ENCODE measurements around the gene CCDC6. TPM values are rescaled to one million over a fixed set of nuclear protein-coding genes. Genes with fewer than 3 reads are reported as not detected.
A peak's percentile ranks its signal among the peaks of the same experiment; 100 is the strongest.

CCDC6 gene
- total RNA-seq, 4 donors from 2014 or later, result 59.3 to 79.3 (median 64.8) TPM

- Histone ChIP-seq H3K4me3 (replicated peaks in 1 of 3) (no peak overlapping the region), H3K36me3 (no peaks in the 10 kb centered on the region), H3K9me3 (no peaks in the 10 kb centered on the region), H3K27ac (no peak overlapping the region), H3K27me3 (no peaks in the 10 kb centered on the region), H3K4me1 (peaks cover 11 to 28% of the 10 kb centered on the region in 2 donors)
- no peak for DNase-seq
- WGBS, 2 donors, result 90 to 98% methylated on average over 2 of the region's 2 CpGs
- TF ChIP-seq POLR2A (IDR thresholded peaks at IDR 0.05) (no peak), CTCF (IDR thresholded peaks at IDR 0.05) (no peak)
- intact Hi-C loops (cut with DNase I), result no loop called here
Measured at GRCh38 chr10:59838085-59838789, 68.1 kb downstream of the CCDC6 start.

GRCh38 chr10:59833810-59834209, 72.5 kb downstream of the CCDC6 start:
- intact Hi-C loops (cut with DNase I), result no loop called here
- H3K4me3 ChIP-seq (replicated peaks in 1 of 3), result no peak overlapping the region
- 79 to 81% methylated on average over 4 of the region's 4 CpGs for WGBS, 2 donors

GRCh38 chr10:59832506-59832905, 73.8 kb downstream of the CCDC6 start:
- no peak overlapping the region for H3K4me3 ChIP-seq (replicated peaks in 1 of 3)
- WGBS, 2 donors, result 95 to 98% methylated on average over 2 of the region's 2 CpGs
- no peaks in the 10 kb centered on the region for H3K36me3 ChIP-seq
- intact Hi-C loops (cut with DNase I), result no loop called here
- H3K27ac ChIP-seq, result no peak overlapping the region
- DNase-seq, result no peak
- H3K27me3 ChIP-seq, result no peaks in the 10 kb centered on the region
- peaks cover 11 to 34% of the 10 kb centered on the region in 2 donors for H3K4me1 ChIP-seq
- TF ChIP-seq POLR2A (IDR thresholded peaks at IDR 0.05) (no peak), CTCF (IDR thresholded peaks at IDR 0.05) (no peak)
- H3K9me3 ChIP-seq, result no peaks in the 10 kb centered on the region

More at GRCh38 chr10:59833810-59834209, 72.5 kb downstream of the CCDC6 start:
- no peaks in the 10 kb centered on the region for H3K27me3 ChIP-seq
- no peaks in the 10 kb centered on the region for H3K36me3 ChIP-seq
- peaks cover 11 to 33% of the 10 kb centered on the region in 2 donors for H3K4me1 ChIP-seq
- peak overlapping the region in 2 of 3 donors; percentile 56 to 61 for H3K27ac ChIP-seq
- no peak for DNase-seq
- H3K9me3 ChIP-seq, result no peaks in the 10 kb centered on the region
- TF ChIP-seq POLR2A (IDR thresholded peaks at IDR 0.05) (no peak), CTCF (IDR thresholded peaks at IDR 0.05) (no peak)

- Histone ChIP-seq H3K27me3 (no peaks in the 10 kb centered on the region), H3K4me1 (peaks cover 11 to 34% of the 10 kb centered on the region in 2 donors), H3K4me3 (replicated peaks in 1 of 3) (no peak overlapping the region), H3K27ac (no peak overlapping the region), H3K9me3 (no peaks in the 10 kb centered on the region), H3K36me3 (no peaks in the 10 kb centered on the region)
- DNase-seq, result no peak
- intact Hi-C loops (cut with DNase I), result no loop called here
- TF ChIP-seq CTCF (IDR thresholded peaks at IDR 0.05) (no peak), POLR2A (IDR thresholded peaks at IDR 0.05) (no peak)
- 93 to 95% methylated on average over 5 of the region's 5 CpGs for WGBS, 2 donors
Measured at GRCh38 chr10:59831658-59832503, 74.5 kb downstream of the CCDC6 start.
